Activated CD8-positive, alpha-beta T cell treated with anti-CD3 and anti-CD28 coated beads for 36 hours (primary cell): ENCODE data around the gene RPL36A. TPM values are rescaled to one million over a fixed set of nuclear protein-coding genes. Genes with fewer than 3 reads are reported as not detected.

Source experiments
- ATAC-seq: fragments of 200-7000 bp; cut with Tn5 transposase; one replicate; pipeline ENCODE4 v1.10.0; 2021; ENCODE audit warnings: mild to moderate bottlenecking, moderate library complexity
- CTCF ChIA-PET: fragments of 350-600 bp; sonication (Branson Sonifier 250); formaldehyde crosslinking; loops from one replicate; lab custom pipeline; 2021; ENCODE audit warnings: antibody characterized with exemption; lab: Charles Lee
- POLR2A ChIA-PET: fragments of 350-600 bp; sonication (Branson Sonifier 250); formaldehyde crosslinking; loops from one replicate; lab custom pipeline; 2021; ENCODE audit warnings: antibody characterized with exemption; lab: Charles Lee
- DNase-seq: peaks from one replicate; pipeline ENCODE4 v3.0.0-alpha.2; 2020
- H3K27ac Mint-ChIP-seq: one replicate; pipeline ENCODE4 v1.8.0; 2021; ENCODE audit warnings: mild to moderate bottlenecking, mixed read lengths
- H3K27me3 Mint-ChIP-seq: one replicate; pipeline ENCODE4 v1.8.0; 2021; ENCODE audit warnings: mixed read lengths
- H3K36me3 Mint-ChIP-seq: one replicate; pipeline ENCODE4 v1.8.0; 2021; ENCODE audit warnings: low read depth, mixed read lengths
- H3K4me1 Mint-ChIP-seq: one replicate; pipeline ENCODE4 v1.8.0; 2021; ENCODE audit warnings: low read depth, mixed read lengths
- H3K4me3 Mint-ChIP-seq: one replicate; pipeline ENCODE4 v1.8.0; 2021; ENCODE audit warnings: mild to moderate bottlenecking, moderate library complexity, mixed read lengths
- H3K9me3 Mint-ChIP-seq: one replicate; pipeline ENCODE4 v1.8.0; 2021; ENCODE audit warnings: mixed read lengths
- intact Hi-C: fragments of 100-400 bp; cut with micrococcal nuclease; formaldehyde crosslinking; loops from one replicate; pipeline ENCODE4 v1.10.0; 2022
- total RNA-seq, 2 experiments: library from RNA; stranded (reverse); gene quantifications; one replicate each; pipeline ENCODE4 v1.2.3, GENCODE V29; 2021
- TF ChIP-seq, protein P1 (sequence below): fragments of 200-600 bp; IDR thresholded peaks from one replicate; pipeline ENCODE4 v1.8.0; 2022; ENCODE audit warnings: antibody characterized with exemption, mild to moderate bottlenecking

RPL36A gene
- total RNA-seq, 2 experiments from 2014 or later, result 264 to 302 TPM

DNA sequence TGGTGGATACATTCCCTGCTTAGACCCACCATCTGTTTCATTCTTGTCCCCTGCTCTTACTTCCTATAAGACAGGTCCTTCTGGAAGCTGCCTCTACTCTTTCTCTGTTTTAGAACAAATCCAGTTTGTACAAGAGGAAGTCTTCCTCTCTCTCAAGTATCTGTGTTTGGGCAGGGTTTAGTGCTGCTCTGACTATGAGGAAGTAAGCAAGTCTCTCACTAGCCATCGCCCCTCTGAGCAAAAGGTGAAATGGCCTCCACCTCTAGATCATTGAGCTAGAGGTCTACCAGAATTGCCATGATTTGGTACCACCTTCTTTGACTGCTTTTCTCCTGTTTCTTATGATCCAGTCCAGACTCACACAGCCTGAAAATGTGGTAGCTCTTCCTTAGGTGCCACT is 13.3 kb upstream of the RPL36A start:
- Mint-ChIP-seq H3K9me3 (no peaks in the 10 kb centered on the region), H3K4me3 (no peak overlapping the region), H3K27ac (no peak overlapping the region), H3K4me1 (no peaks in the 10 kb centered on the region), H3K36me3 (no peaks in the 10 kb centered on the region), H3K27me3 (no peaks in the 10 kb centered on the region)
- TF ChIP-seq, protein P1, sequence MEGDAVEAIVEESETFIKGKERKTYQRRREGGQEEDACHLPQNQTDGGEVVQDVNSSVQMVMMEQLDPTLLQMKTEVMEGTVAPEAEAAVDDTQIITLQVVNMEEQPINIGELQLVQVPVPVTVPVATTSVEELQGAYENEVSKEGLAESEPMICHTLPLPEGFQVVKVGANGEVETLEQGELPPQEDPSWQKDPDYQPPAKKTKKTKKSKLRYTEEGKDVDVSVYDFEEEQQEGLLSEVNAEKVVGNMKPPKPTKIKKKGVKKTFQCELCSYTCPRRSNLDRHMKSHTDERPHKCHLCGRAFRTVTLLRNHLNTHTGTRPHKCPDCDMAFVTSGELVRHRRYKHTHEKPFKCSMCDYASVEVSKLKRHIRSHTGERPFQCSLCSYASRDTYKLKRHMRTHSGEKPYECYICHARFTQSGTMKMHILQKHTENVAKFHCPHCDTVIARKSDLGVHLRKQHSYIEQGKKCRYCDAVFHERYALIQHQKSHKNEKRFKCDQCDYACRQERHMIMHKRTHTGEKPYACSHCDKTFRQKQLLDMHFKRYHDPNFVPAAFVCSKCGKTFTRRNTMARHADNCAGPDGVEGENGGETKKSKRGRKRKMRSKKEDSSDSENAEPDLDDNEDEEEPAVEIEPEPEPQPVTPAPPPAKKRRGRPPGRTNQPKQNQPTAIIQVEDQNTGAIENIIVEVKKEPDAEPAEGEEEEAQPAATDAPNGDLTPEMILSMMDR, result no peak
- CTCF ChIA-PET, result no interaction called here
- intact Hi-C loops, result no loop called here
- ATAC-seq (no peak), DNase-seq (no peak)
- POLR2A ChIA-PET, result interaction anchor here (0.8 kb wide), 1 partner anchor 13 kb away, joined by 3 read pairs; the partner anchor contains the start of gene RPL36A

DNA sequence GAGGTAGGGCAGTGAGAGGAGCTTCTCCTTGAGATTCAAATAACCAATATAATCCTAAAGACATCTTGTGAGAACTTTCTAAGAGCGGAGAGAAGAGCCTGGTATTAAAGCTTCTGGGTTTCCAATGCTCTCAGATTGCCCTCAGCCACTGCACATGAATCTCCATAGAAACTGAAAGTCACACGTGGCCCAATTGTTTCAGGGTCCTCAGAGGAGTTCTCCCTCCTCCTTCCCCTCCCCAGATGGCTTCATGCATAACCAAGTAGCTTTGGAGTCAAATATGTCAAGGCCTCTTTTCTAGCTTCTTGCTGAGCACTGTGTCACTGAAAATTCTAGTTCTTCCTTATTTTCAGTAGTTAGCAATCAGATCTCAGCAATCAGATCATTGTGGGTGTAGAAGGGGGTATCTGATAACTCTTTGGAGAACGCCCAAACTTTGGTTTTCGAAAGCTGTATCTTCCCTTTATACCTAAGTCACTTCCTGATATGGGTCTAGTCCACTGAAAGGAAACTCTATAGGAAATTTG is 7.1 kb upstream of the RPL36A start:
- CTCF ChIA-PET, result no interaction called here
- H3K9me3 Mint-ChIP-seq, result no peaks in the 10 kb centered on the region

DNA sequence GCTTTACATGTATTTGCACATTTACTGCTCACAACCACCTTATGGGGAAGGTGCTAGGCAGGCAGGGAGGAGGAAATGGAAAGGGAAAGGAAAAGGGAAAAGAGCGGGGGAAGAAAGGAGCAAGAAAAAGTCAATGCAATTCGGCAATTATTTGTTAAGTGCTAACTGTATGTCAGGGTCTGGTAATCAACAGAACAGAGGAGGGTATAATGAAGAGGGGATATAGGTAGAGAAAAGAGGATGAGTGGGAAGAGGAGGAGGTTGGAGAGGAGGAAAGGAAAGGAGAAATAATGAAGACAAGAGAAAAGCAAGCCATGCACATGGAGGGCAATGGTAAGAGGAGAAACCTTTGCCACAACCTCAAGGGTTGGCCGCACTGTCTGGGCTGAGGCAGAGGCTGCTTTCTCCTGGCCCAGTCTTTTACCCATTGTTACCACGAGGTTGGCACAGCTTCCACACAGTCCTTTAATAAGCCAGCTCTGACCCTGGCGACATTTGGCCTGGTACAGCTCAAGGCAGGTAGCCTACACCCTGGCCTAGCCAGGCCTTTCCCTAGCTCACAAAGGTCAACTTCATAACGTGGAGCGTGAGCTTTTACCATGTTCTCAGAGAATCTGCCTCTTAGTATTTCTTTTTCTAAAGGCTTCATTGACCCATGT is 5.7 kb upstream of the RPL36A start:
- no peak for DNase-seq
- Mint-ChIP-seq H3K36me3 (no peaks in the 10 kb centered on the region), H3K4me3 (no peak overlapping the region), H3K4me1 (peaks cover 5% of the 10 kb centered on the region), H3K27me3 (no peaks in the 10 kb centered on the region), H3K27ac (no peak overlapping the region), H3K9me3 (no peaks in the 10 kb centered on the region)
- POLR2A ChIA-PET, result no interaction called here
- CTCF ChIA-PET, result no interaction called here
- no peak for ATAC-seq
- TF ChIP-seq, protein P1, result no peak
- intact Hi-C loops, result no loop called here

More for the DNA sequence above, 7.1 kb upstream of the RPL36A start:
- intact Hi-C loops, result no loop called here
- POLR2A ChIA-PET, result interaction anchor here (1.4 kb wide), 1 partner anchor 9 kb away, joined by 4 read pairs; no protein-coding TSS in a partner anchor
- H3K36me3 Mint-ChIP-seq, result no peaks in the 10 kb centered on the region
- TF ChIP-seq, protein P1, result no peak
- ATAC-seq (no peak), DNase-seq (no peak)
- no peak overlapping the region for H3K4me3 Mint-ChIP-seq
- peaks cover 3% of the 10 kb centered on the region for H3K4me1 Mint-ChIP-seq
- H3K27ac Mint-ChIP-seq, result no peak overlapping the region
- H3K27me3 Mint-ChIP-seq, result no peaks in the 10 kb centered on the region

DNA sequence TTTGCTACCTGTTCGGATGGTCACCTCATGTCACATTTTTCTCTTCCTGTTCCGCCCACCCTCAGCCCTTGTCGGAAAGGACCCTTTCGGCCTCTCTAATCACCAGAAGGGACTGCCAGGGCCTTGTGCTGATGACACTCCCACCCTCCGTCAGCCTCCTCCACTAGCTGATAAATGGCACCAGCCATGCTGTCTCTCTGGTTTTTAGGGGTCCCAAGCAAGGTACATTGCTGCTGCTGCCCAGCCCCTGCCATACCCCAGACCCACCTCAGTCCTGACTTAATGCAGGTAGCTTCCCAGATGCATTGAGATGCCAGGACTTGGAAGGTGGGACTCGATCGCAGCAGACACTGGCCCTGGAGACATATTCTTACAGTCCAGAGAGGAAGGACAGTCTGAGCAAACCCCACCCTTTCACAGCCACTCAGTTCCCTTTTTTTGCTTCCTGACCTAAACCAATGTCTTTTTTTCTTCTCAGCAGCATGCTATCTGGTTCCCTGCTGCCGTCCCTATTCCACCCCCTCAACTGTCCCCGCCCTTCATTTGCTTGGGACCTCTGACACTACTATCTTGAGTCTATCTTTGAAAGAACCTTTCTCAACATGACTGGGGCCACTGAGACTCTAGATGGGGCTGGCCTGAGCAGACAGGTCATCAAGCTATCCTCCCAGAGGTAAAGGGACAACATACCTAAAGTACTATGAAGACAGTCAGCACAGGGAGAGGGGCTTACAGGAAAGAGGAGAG is 4.8 kb upstream of the RPL36A start, which contains the start of gene BTK:
BTK (minus strand) TSS at position 397 of the 747 bp plus-strand sequence. CDS start 10,907 bp downstream, outside the sequence.
- Mint-ChIP-seq H3K27me3 (no peaks in the 10 kb centered on the region), H3K36me3 (peaks cover 2% of the 10 kb centered on the region), H3K4me1 (peaks cover 5% of the 10 kb centered on the region), H3K27ac (no peak within 1 kb of the TSS), H3K9me3 (no peaks in the 10 kb centered on the region), H3K4me3 (no peak within 1 kb of the TSS)
- ATAC-seq (no peak), DNase-seq (no peak)
- ChIA-PET POLR2A (no interaction called here), CTCF (no interaction called here)
- TF ChIP-seq, protein P1, result no peak
- intact Hi-C loops, result no loop called here

DNA sequence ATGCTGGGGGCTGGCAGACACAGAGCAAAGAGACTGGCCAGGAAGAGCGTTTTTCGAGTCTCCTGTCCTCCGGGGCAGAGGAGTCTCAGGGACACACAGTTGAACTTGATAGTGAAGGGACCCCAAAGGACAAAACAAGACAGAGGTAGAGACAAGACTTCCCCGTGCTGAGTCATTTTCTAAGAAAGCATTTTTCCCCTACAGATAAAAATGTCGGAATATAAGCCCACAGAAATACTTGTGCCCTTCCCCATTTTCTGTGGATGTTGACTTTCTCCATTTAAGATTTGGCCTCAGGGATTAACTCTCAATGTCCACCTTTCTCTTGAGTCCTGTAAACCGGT is 4.3 kb upstream of the RPL36A start:
- peaks cover 5% of the 10 kb centered on the region for H3K4me1 Mint-ChIP-seq
- no peak overlapping the region for H3K27ac Mint-ChIP-seq
- ATAC-seq (no peak), DNase-seq (no peak)
- TF ChIP-seq, protein P1, result no peak
- H3K4me3 Mint-ChIP-seq, result no peak overlapping the region
- no peaks in the 10 kb centered on the region for H3K27me3 Mint-ChIP-seq
- intact Hi-C loops, result no loop called here
- CTCF ChIA-PET, result no interaction called here
- POLR2A ChIA-PET, result no interaction called here
- H3K9me3 Mint-ChIP-seq, result no peaks in the 10 kb centered on the region
- peaks cover 7% of the 10 kb centered on the region for H3K36me3 Mint-ChIP-seq
